NT2/D1 (cell line): ENCODE measurements around the gene GYS1.
"Not testable (repeated sequence)": the region's sequence is repeated elsewhere in the genome, so short reads cannot be mapped to it uniquely, and the experiment has no call there.

Experiments used
- DNase-seq: peaks from one replicate; pipeline ENCODE4 v3.0.0-alpha.2; 2011; ENCODE audit warnings: low read depth, low spot score
- H3K27me3 ChIP-seq: 2 replicates; pipeline ENCODE4 v1.6.0; 2011; ENCODE audit warnings: mild to moderate bottlenecking; ENCODE audit not compliant: insufficient read length, insufficient read depth
- H3K36me3 ChIP-seq: 2 replicates; pipeline ENCODE4 v1.6.1; 2011; ENCODE audit warnings: mild to moderate bottlenecking, low read length, mixed read lengths; ENCODE audit not compliant: insufficient read depth, insufficient read length
- H3K4me1 ChIP-seq: 2 replicates; pipeline ENCODE4 v1.5.1; 2011; ENCODE audit not compliant: insufficient read depth, insufficient read length
- H3K4me3 ChIP-seq: 2 replicates; pipeline ENCODE4 v1.5.1; 2011; ENCODE audit warnings: low read depth; ENCODE audit not compliant: insufficient read length
- H3K9ac ChIP-seq: 2 replicates; pipeline ENCODE4 v1.6.0; 2011; ENCODE audit warnings: low read depth; ENCODE audit not compliant: insufficient read length
- H3K9me3 ChIP-seq: 2 replicates; pipeline ENCODE4 v1.5.1; 2011; ENCODE audit warnings: mild to moderate bottlenecking, low read length; ENCODE audit not compliant: insufficient read depth
- SUZ12 ChIP-seq: IDR thresholded peaks from 2 replicates; pipeline ENCODE4 v1.6.1; 2011; ENCODE audit not compliant: insufficient read length, insufficient read depth; ENCODE audit errors: extremely low read depth
- YY1 ChIP-seq: IDR thresholded peaks from 2 replicates; pipeline ENCODE4 v1.6.1; 2011; ENCODE audit not compliant: insufficient read length, insufficient read depth
- ZNF274 ChIP-seq: IDR thresholded peaks from 2 replicates; pipeline ENCODE4 v1.6.1; 2011; ENCODE audit warnings: mild to moderate bottlenecking, low read depth, low read length

Gene GYS1

GRCh38 chr19:48934837-48935236 is 58.3 kb downstream of the GYS1 start:
- Histone ChIP-seq H3K4me1 (peaks cover 4% of the 10 kb centered on the region), H3K4me3 (no peak overlapping the region), H3K36me3 (no peaks in the 10 kb centered on the region), H3K9ac (no peak overlapping the region), H3K9me3 (no peaks in the 10 kb centered on the region), H3K27me3 (peaks cover 28% of the 10 kb centered on the region)
- TF ChIP-seq YY1 (no peak), SUZ12 (no peak), ZNF274 (no peak)
- DNase-seq: no peak

GRCh38 chr19:48933382-48933932 is 59.7 kb downstream of the GYS1 start, which contains the start of gene DHDH:
TSS of gene DHDH (plus strand) at chr19:48933699. CDS start at chr19:48933722, 23 bp downstream.
- H3K36me3 ChIP-seq: no peaks in the 10 kb centered on the region
- H3K27me3 ChIP-seq: peaks cover 28% of the 10 kb centered on the region
- H3K9me3 ChIP-seq: no peaks in the 10 kb centered on the region
- peaks cover 4% of the 10 kb centered on the region for H3K4me1 ChIP-seq
- DNase-seq: peak; percentile 73
- peak within 1 kb of the TSS; percentile 44 for H3K9ac ChIP-seq
- TF ChIP-seq ZNF274 (no peak), YY1 (no peak), SUZ12 (no peak)
- peak within 1 kb of the TSS; percentile 22 for H3K4me3 ChIP-seq

- TF ChIP-seq ZNF274: no peak
- no peak for TF ChIP-seq YY1
- no peak for TF ChIP-seq SUZ12
- no peaks in the 10 kb centered on the region for H3K4me1 ChIP-seq
Observed at GRCh38 chr19:48928164-48929025, 64.7 kb downstream of the GYS1 start.

GRCh38 chr19:48927692-48928091 is 65.4 kb downstream of the GYS1 start:
- not testable (repeated sequence) for H3K27me3 ChIP-seq, H3K9ac ChIP-seq

More at GRCh38 chr19:48928164-48929025, 64.7 kb downstream of the GYS1 start:
- DNase-seq: no peak
- Histone ChIP-seq H3K4me3 (no peak overlapping the region), H3K27me3 (peaks cover 11% of the 10 kb centered on the region), H3K9ac (no peak overlapping the region), H3K36me3 (peaks cover under 1% of the 10 kb centered on the region), H3K9me3 (no peaks in the 10 kb centered on the region)

GRCh38 chr19:48926909-48927308 is 66.2 kb downstream of the GYS1 start:
- DNase-seq: no peak
- no peak for TF ChIP-seq YY1
- no peak for TF ChIP-seq ZNF274
- TF ChIP-seq SUZ12: no peak
- Histone ChIP-seq H3K9me3 (no peaks in the 10 kb centered on the region), H3K9ac (no peak overlapping the region), H3K4me3 (no peak overlapping the region), H3K36me3 (peaks cover 13% of the 10 kb centered on the region), H3K27me3 (no peaks in the 10 kb centered on the region), H3K4me1 (no peaks in the 10 kb centered on the region)

More at GRCh38 chr19:48927692-48928091, 65.4 kb downstream of the GYS1 start:
- not testable (repeated sequence) for H3K4me1 ChIP-seq, H3K9me3 ChIP-seq, H3K4me3 ChIP-seq, H3K36me3 ChIP-seq, DNase-seq

- H3K4me3 ChIP-seq, DNase-seq, H3K4me1 ChIP-seq, H3K9me3 ChIP-seq, H3K9ac ChIP-seq, H3K27me3 ChIP-seq: not testable (repeated sequence)
- H3K36me3 ChIP-seq: peaks cover 22% of the 10 kb centered on the region
Observed at GRCh38 chr19:48925890-48926289, 67.2 kb downstream of the GYS1 start.

- no peaks in the 10 kb centered on the region for H3K4me1 ChIP-seq
- H3K9me3 ChIP-seq: no peaks in the 10 kb centered on the region
- DNase-seq: no peak
- H3K4me3 ChIP-seq: no peak overlapping the region
- no peak overlapping the region for H3K9ac ChIP-seq
- peaks cover 25% of the 10 kb centered on the region for H3K36me3 ChIP-seq
- no peaks in the 10 kb centered on the region for H3K27me3 ChIP-seq
- TF ChIP-seq SUZ12: no peak
- no peak for TF ChIP-seq ZNF274
- no peak for TF ChIP-seq YY1
Observed at GRCh38 chr19:48925240-48925843, 67.8 kb downstream of the GYS1 start.
